Measurements from ENCODE around the gene CYP8B1.

CYP8B1 gene

GRCh38 chr3:42844815-42845214 is 30.9 kb downstream of the CYP8B1 start:
- Histone ChIP-seq H3K9me3 (ENCODE audit: control insufficient read depth, insufficient read depth, low read length) (no peaks in the 10 kb centered on the region), H3K4me1 (ENCODE audit: control insufficient read depth, low read length) (peaks cover 21% of the 10 kb centered on the region), H3K36me3 (ENCODE audit: control insufficient read depth, low read length) (no peaks in the 10 kb centered on the region), H3K79me2 (ENCODE audit: control insufficient read depth, low read length) (no peaks in the 10 kb centered on the region), H3K27me3 (ENCODE audit: control insufficient read depth, low read length) (no peaks in the 10 kb centered on the region; the same call in 1 of the 2 replicates), H3K4me2 (ENCODE audit: low read length) (no peak overlapping the region), H3K27ac (ENCODE audit: low read depth, low read length) (no peak overlapping the region), H4K20me1 (ENCODE audit: control insufficient read depth, insufficient read depth, low read depth, low read length) (no peaks in the 10 kb centered on the region), H3K9me2 (replicated peaks; ENCODE audit: control insufficient read depth, low read length) (no peaks in the 10 kb centered on the region), H3F3A (ENCODE audit: control insufficient read depth, insufficient read depth) (no peaks in the 10 kb centered on the region), H3K4me3 (ENCODE audit: low read length) (no peak overlapping the region)
- TF ChIP-seq EZH2phosphoT487 (IDR thresholded peaks at IDR 0.05; ENCODE audit: borderline replicate concordance, low read length) (no peak), CTCF (IDR thresholded peaks at IDR 0.05; ENCODE audit: low read depth, low read length, poor library complexity, severe bottlenecking) (no peak)

GRCh38 chr3:42844412-42844713 is 31.3 kb downstream of the CYP8B1 start:
- Histone ChIP-seq H3F3A (ENCODE audit: control insufficient read depth, insufficient read depth) (no peaks in the 10 kb centered on the region), H3K4me1 (ENCODE audit: control insufficient read depth, low read length) (peaks cover 21% of the 10 kb centered on the region), H3K4me2 (ENCODE audit: low read length) (no peak overlapping the region), H3K4me3 (ENCODE audit: low read length) (no peak overlapping the region), H3K79me2 (ENCODE audit: control insufficient read depth, low read length) (no peaks in the 10 kb centered on the region), H3K36me3 (ENCODE audit: control insufficient read depth, low read length) (no peaks in the 10 kb centered on the region), H3K9me3 (ENCODE audit: control insufficient read depth, insufficient read depth, low read length) (no peaks in the 10 kb centered on the region), H3K27ac (ENCODE audit: low read depth, low read length) (no peak overlapping the region), H3K9me2 (replicated peaks; ENCODE audit: control insufficient read depth, low read length) (no peaks in the 10 kb centered on the region), H4K20me1 (ENCODE audit: control insufficient read depth, insufficient read depth, low read depth, low read length) (no peaks in the 10 kb centered on the region), H3K27me3 (ENCODE audit: control insufficient read depth, low read length) (peaks cover 1% of the 10 kb centered on the region; the same call in 1 of the 2 replicates)
- TF ChIP-seq CTCF (IDR thresholded peaks at IDR 0.05; ENCODE audit: low read depth, low read length, poor library complexity, severe bottlenecking) (no peak), EZH2phosphoT487 (IDR thresholded peaks at IDR 0.05; ENCODE audit: borderline replicate concordance, low read length) (no peak)

- no peak overlapping the region for H3K4me2 ChIP-seq (ENCODE audit: low read length)
- no peaks in the 10 kb centered on the region for H3K36me3 ChIP-seq (ENCODE audit: control insufficient read depth, low read length)
- peaks cover 3% of the 10 kb centered on the region; the same call in 1 of the 2 replicates for H3K27me3 ChIP-seq (ENCODE audit: control insufficient read depth, low read length)
- peaks cover 21% of the 10 kb centered on the region for H3K4me1 ChIP-seq (ENCODE audit: control insufficient read depth, low read length)
- H3K79me2 ChIP-seq (ENCODE audit: control insufficient read depth, low read length), result no peaks in the 10 kb centered on the region
- no peaks in the 10 kb centered on the region for H3K9me3 ChIP-seq (ENCODE audit: control insufficient read depth, insufficient read depth, low read length)
- no peaks in the 10 kb centered on the region for H3K9me2 ChIP-seq (replicated peaks; ENCODE audit: control insufficient read depth, low read length)
- no peaks in the 10 kb centered on the region for H3F3A ChIP-seq (ENCODE audit: control insufficient read depth, insufficient read depth)
- TF ChIP-seq EZH2phosphoT487 (IDR thresholded peaks at IDR 0.05; ENCODE audit: borderline replicate concordance, low read length) (no peak), CTCF (IDR thresholded peaks at IDR 0.05; ENCODE audit: low read depth, low read length, poor library complexity, severe bottlenecking) (no peak)
- H3K27ac ChIP-seq (ENCODE audit: low read depth, low read length), result no peak overlapping the region
- no peak overlapping the region for H3K4me3 ChIP-seq (ENCODE audit: low read length)
- H4K20me1 ChIP-seq (ENCODE audit: control insufficient read depth, insufficient read depth, low read depth, low read length), result no peaks in the 10 kb centered on the region
These were observed 31.8 kb downstream of the CYP8B1 start for GRCh38 chr3:42843713-42844411.

Measured in DOHH2 (cell line).